ENCODE results near the gene CTNNBIP1.

DNA sequence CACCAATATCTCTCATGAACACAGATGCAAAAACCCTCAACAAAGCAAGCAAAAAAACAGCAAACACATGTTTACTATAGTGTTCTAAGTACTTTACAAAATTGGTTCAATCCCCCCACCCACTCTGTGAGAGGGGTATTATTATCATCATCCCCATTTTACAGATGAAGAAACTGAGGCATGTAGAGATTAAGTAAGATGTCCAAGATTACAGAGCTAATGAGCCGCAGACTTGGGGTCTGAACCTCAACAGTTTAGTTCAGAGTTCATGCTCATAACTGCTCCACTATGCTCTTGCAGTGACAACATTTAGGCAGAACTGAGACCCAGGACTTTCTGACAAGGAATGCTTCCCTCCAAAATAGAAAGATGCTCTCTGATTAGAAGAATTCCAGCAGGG, 108.2 kb downstream of the CTNNBIP1 start:
- TF ChIP-seq, protein P1, sequence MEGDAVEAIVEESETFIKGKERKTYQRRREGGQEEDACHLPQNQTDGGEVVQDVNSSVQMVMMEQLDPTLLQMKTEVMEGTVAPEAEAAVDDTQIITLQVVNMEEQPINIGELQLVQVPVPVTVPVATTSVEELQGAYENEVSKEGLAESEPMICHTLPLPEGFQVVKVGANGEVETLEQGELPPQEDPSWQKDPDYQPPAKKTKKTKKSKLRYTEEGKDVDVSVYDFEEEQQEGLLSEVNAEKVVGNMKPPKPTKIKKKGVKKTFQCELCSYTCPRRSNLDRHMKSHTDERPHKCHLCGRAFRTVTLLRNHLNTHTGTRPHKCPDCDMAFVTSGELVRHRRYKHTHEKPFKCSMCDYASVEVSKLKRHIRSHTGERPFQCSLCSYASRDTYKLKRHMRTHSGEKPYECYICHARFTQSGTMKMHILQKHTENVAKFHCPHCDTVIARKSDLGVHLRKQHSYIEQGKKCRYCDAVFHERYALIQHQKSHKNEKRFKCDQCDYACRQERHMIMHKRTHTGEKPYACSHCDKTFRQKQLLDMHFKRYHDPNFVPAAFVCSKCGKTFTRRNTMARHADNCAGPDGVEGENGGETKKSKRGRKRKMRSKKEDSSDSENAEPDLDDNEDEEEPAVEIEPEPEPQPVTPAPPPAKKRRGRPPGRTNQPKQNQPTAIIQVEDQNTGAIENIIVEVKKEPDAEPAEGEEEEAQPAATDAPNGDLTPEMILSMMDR (IDR thresholded peaks at IDR 0.05), result no peak
- no peak for TF ChIP-seq POLR2AphosphoS5 (IDR thresholded peaks at IDR 0.05; ENCODE audit: low read depth, low read length)
- no peak for TF ChIP-seq EZH2phosphoT487 (IDR thresholded peaks at IDR 0.05; ENCODE audit: borderline replicate concordance, low read depth)
- no peak for TF ChIP-seq RCOR1 (IDR thresholded peaks at IDR 0.05; ENCODE audit: low read length)
- no peak for TF ChIP-seq GABPA (IDR thresholded peaks at IDR 0.05; ENCODE audit: low read depth)
- TF ChIP-seq EP300 (IDR thresholded peaks at IDR 0.05; ENCODE audit: borderline replicate concordance in 1 of 2, low read depth in 1 of 2, low read length in 1 of 2), result no peak
- no peak for TF ChIP-seq YY1 (IDR thresholded peaks at IDR 0.05; ENCODE audit: low read depth)
- TF ChIP-seq FOSL2 (IDR thresholded peaks at IDR 0.05; ENCODE audit: borderline replicate concordance, low read depth), result no peak
- no peak for TF ChIP-seq TEAD4 (IDR thresholded peaks at IDR 0.05; ENCODE audit: borderline replicate concordance, insufficient read depth)
- no peak for TF ChIP-seq MEF2A (IDR thresholded peaks at IDR 0.05; ENCODE audit: borderline replicate concordance, low read depth)

Measured in SK-N-SH (cell line).